Activated CD4-positive, alpha-beta memory T cell treated with anti-CD3 and anti-CD28 coated beads, Interleukin-2, amount 10 ng/mL, durations not matched to agents 7 days and 5 days (primary cell): ENCODE data around the gene DNAJA2. TPM values are rescaled to one million over a fixed set of nuclear protein-coding genes. Genes with fewer than 3 reads are reported as not detected.

Source experiments
- CTCF ChIA-PET: fragments of 350-600 bp; sonication (Branson Sonifier 250); formaldehyde crosslinking; loops from one replicate; lab custom pipeline; 2021; ENCODE audit warnings: antibody characterized with exemption, inconsistent platforms; lab: Charles Lee
- POLR2A ChIA-PET: fragments of 350-600 bp; sonication (Branson Sonifier 250); formaldehyde crosslinking; loops from one replicate; lab custom pipeline; 2021; ENCODE audit warnings: antibody characterized with exemption; lab: Charles Lee
- DNase-seq: peaks from one replicate; pipeline ENCODE4 v3.0.0-alpha.2; 2020
- H3K27ac Mint-ChIP-seq: one replicate; pipeline ENCODE4 v1.8.0; 2021; ENCODE audit warnings: mild to moderate bottlenecking, mixed read lengths
- H3K27me3 Mint-ChIP-seq: one replicate; pipeline ENCODE4 v1.8.0; 2021; ENCODE audit warnings: mixed read lengths
- H3K36me3 Mint-ChIP-seq: one replicate; pipeline ENCODE4 v1.8.0; 2021; ENCODE audit warnings: low read depth, mixed read lengths
- H3K4me1 Mint-ChIP-seq: one replicate; pipeline ENCODE4 v1.8.0; 2021; ENCODE audit warnings: mixed read lengths
- H3K4me3 Mint-ChIP-seq: one replicate; pipeline ENCODE4 v1.8.0; 2021; ENCODE audit warnings: mild to moderate bottlenecking, mixed read lengths
- H3K9me3 Mint-ChIP-seq: one replicate; pipeline ENCODE4 v1.8.0; 2021; ENCODE audit warnings: mixed read lengths
- total RNA-seq, 2 experiments: library from RNA; stranded (reverse); gene quantifications; one replicate each; pipeline ENCODE4 v1.2.3, GENCODE V29; 2021

DNAJA2 gene
- total RNA-seq, 2 experiments from 2014 or later: 61.2 to 64.3 TPM

DNA sequence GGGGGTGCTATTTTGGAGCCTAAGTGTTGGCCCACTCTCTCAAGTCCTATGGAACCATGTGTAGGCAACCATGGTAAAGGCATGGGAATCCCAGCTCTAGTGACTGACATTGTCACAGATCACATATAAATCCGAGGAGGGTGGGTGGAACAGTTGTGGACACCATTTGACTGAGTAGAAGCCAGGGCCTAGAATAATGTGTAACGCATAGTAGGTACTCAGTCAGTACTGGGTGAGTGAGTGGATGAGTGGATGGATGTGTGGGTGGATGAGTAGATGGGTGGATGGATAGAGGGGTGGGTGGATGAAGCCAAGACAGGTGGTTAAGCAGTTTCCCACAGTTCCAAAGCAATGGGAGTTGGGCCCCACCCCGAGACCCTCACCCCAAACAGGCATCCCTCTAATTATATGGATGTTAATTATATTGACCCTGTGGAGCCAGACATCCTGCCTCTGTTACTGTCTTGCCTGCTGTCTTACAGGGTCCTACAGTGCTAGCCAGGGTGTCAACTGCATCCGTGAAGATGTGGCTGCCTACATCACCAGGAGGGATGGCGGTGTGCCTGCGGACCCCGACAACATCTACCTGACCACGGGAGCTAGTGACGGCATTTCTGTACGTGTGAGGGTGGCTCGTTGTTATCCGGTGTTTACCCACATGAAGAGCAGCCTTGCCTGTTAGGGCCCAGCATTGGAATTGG is 67.0 kb downstream of the DNAJA2 start:
- Mint-ChIP-seq H3K27me3 (no peaks in the 10 kb centered on the region), H3K36me3 (peaks cover 6% of the 10 kb centered on the region), H3K27ac (no peak overlapping the region), H3K4me3 (no peak overlapping the region), H3K4me1 (peaks cover 24% of the 10 kb centered on the region), H3K9me3 (no peaks in the 10 kb centered on the region)
- CTCF ChIA-PET: interaction anchor here (1.1 to 10.1 kb wide), 4 partner anchors 10 to 233 kb away, joined by 3 to 139 read pairs (median 4); no protein-coding TSS in a partner anchor
- DNase-seq: no peak
- POLR2A ChIA-PET: interaction anchor here (0.7 kb wide), 1 partner anchor 44 kb away, joined by 3 read pairs; no protein-coding TSS in a partner anchor

Other genes with a start within 250 kb of the DNAJA2 start
- gene MYLK3, start 225.3 kb downstream of the DNAJA2 start, total RNA-seq: under 1 TPM; 0.35 to 0.63 TPM
- 10 to 100 TPM; 18.0 to 19.6 TPM for gene C16orf87, start 142.5 kb downstream of the DNAJA2 start, total RNA-seq
- gene GPT2, start 89.3 kb downstream of the DNAJA2 start, total RNA-seq: 10 to 100 TPM; 15.0 to 15.2 TPM
- gene NETO2, start 170.3 kb upstream of the DNAJA2 start, total RNA-seq: 10 to 100 TPM; 10.4 to 13.5 TPM